GM19025 (cell line): ENCODE results near the gene ISOC2.
"Not testable (repeated sequence)": the region's sequence is repeated elsewhere in the genome, so short reads cannot be mapped to it uniquely, and the experiment has no call there.

Source experiments
- ATAC-seq: cut with Tn5 transposase; IDR thresholded peaks from one replicate; pipeline ENCODE4 v1.9.1; 2021; ENCODE audit warnings: mild to moderate bottlenecking, low read depth, moderate library complexity; ENCODE audit not compliant: unreplicated experiment

Gene ISOC2

GRCh38 chr19:55461259-55461973 is at the start of gene ISOC2:
Gene ISOC2 (minus strand): TSS chr19:55461642. CDS start chr19:55456486, 5,156 bp downstream.
- ATAC-seq, result peak; percentile 93

- ATAC-seq, result no peak
Measured at GRCh38 chr19:55508120-55508519, 46.7 kb upstream of the ISOC2 start.

GRCh38 chr19:55504981-55505380 is 43.5 kb upstream of the ISOC2 start:
- no peak for ATAC-seq

- ATAC-seq, result no peak
Measured at GRCh38 chr19:55504252-55504603, 42.8 kb upstream of the ISOC2 start.

- ATAC-seq, result peak; percentile 91
Measured at GRCh38 chr19:55503502-55504251, 42.2 kb upstream of the ISOC2 start.

GRCh38 chr19:55503157-55503501 is 41.7 kb upstream of the ISOC2 start:
- ATAC-seq, result no peak

GRCh38 chr19:55502197-55502952 is 40.9 kb upstream of the ISOC2 start:
- no peak for ATAC-seq

- no peak for ATAC-seq
Measured at GRCh38 chr19:55500368-55500952, 39.0 kb upstream of the ISOC2 start.

- no peak for ATAC-seq
Measured at GRCh38 chr19:55498246-55498840, 36.9 kb upstream of the ISOC2 start.

- no peak for ATAC-seq
Measured at GRCh38 chr19:55497763-55498162, 36.3 kb upstream of the ISOC2 start.

GRCh38 chr19:55496820-55497219 is 35.4 kb upstream of the ISOC2 start:
- ATAC-seq, result not testable (repeated sequence)

GRCh38 chr19:55495646-55496349 is 34.4 kb upstream of the ISOC2 start:
- ATAC-seq, result no peak

GRCh38 chr19:55494172-55494761 is 32.8 kb upstream of the ISOC2 start:
- no peak for ATAC-seq

GRCh38 chr19:55493645-55494171 is 32.3 kb upstream of the ISOC2 start:
- ATAC-seq, result no peak

GRCh38 chr19:55493052-55493644 is 31.7 kb upstream of the ISOC2 start:
- ATAC-seq, result no peak

GRCh38 chr19:55492362-55492944 is 31.0 kb upstream of the ISOC2 start:
- ATAC-seq, result no peak

GRCh38 chr19:55491546-55492360 is 30.3 kb upstream of the ISOC2 start:
- no peak for ATAC-seq
